A549 treated with GW870086 at 1 μM for 4 hours (cell line): ENCODE results near the gene CDH24. TPM values are rescaled to one million over a fixed set of nuclear protein-coding genes. Genes with fewer than 3 reads are reported as not detected.

ENCODE experiments used
- total RNA-seq: library from RNA; stranded (reverse); fragments of 200-300 nt; extraction: Qiagen RNA extraction; gene quantifications from 5 replicates; pipeline ENCODE4 v1.2.3, GENCODE V29; 2022; ENCODE audit warnings: low read depth

The CDH24 gene
- total RNA-seq = 3.0 to 4.5 TPM (median 4.3 TPM) in 5 replicates

GRCh38 chr14:23056956-23057756 is at the start of gene CDH24:
Gene CDH24 (minus strand): TSS chr14:23057520. CDS start chr14:23055733, 1,787 bp downstream.

GRCh38 chr14:23104591-23105347 is 47.4 kb upstream of the CDH24 start, which contains the start of gene CIROP:
Gene CIROP (minus strand): TSS chr14:23104989. CDS start chr14:23104920, 69 bp downstream.

GRCh38 chr14:23095196-23096108 is 38.1 kb upstream of the CDH24 start, which contains the start of gene C14orf119:
Gene C14orf119 (plus strand): TSS chr14:23095505. CDS start chr14:23097659, 2,154 bp downstream.

GRCh38 chr14:23094666-23095195 is 37.4 kb upstream of the CDH24 start, which contains the start of gene ACIN1:
Gene ACIN1 (minus strand): TSS chr14:23095136. CDS start chr14:23095112, 24 bp downstream.

GRCh38 chr14:23042162-23042965 is 15.0 kb downstream of the CDH24 start, which contains the start of gene PSMB11:
Gene PSMB11 (plus strand): TSS chr14:23042212. CDS start chr14:23042226, 14 bp downstream.

GRCh38 chr14:23034498-23035302 is 22.6 kb downstream of the CDH24 start, which contains the start of gene PSMB5:
Gene PSMB5 (minus strand): TSS chr14:23034900. CDS start chr14:23034881, 19 bp downstream.

GRCh38 chr14:23009939-23010726 is 47.2 kb downstream of the CDH24 start, which contains the start of gene C14orf93:
Gene C14orf93 (minus strand): TSS chr14:23010143. CDS start chr14:22999023, 11,120 bp downstream.

Other genes starting within 250 kb of the CDH24 start
- gene SLC7A7, start 242.1 kb downstream of the CDH24 start, total RNA-seq = 18.5 to 20.1 TPM (median 18.8 TPM) in 5 replicates
- 141 to 243 TPM (median 196 TPM) in 5 replicates for gene MRPL52, start 227.6 kb downstream of the CDH24 start, total RNA-seq
- gene MMP14, start 220.9 kb downstream of the CDH24 start, total RNA-seq = 0.45 to 0.86 TPM (median 0.57 TPM) in 5 replicates
- gene LRP10, start 185.8 kb downstream of the CDH24 start, total RNA-seq = 64.7 to 80.7 TPM (median 78.3 TPM) in 5 replicates
- 0.28 to 0.62 TPM (median 0.40 TPM) in 5 replicates for gene REM2, start 174.3 kb downstream of the CDH24 start, total RNA-seq
- 53.5 to 62.2 TPM (median 57.6 TPM) in 5 replicates for gene RBM23, start 138.4 kb downstream of the CDH24 start, total RNA-seq
- 102 to 112 TPM (median 109 TPM) in 5 replicates for gene PRMT5, start 128.1 kb downstream of the CDH24 start, total RNA-seq
- 35.8 to 39.0 TPM (median 37.2 TPM) in 5 replicates for gene HAUS4, start 100.4 kb downstream of the CDH24 start, total RNA-seq
- 29.2 to 36.9 TPM (median 32.6 TPM) in 5 replicates for gene AJUBA, start 75.0 kb downstream of the CDH24 start, total RNA-seq
- gene C14orf93, start 47.4 kb downstream of the CDH24 start, total RNA-seq = 2.3 to 3.7 TPM (median 3.5 TPM) in 5 replicates
- gene PSMB5, start 22.6 kb downstream of the CDH24 start, total RNA-seq = 298 to 333 TPM (median 316 TPM) in 5 replicates
- not detected in 5 replicates for gene PSMB11, start 15.3 kb downstream of the CDH24 start, total RNA-seq
- gene ACIN1, start 37.6 kb upstream of the CDH24 start, total RNA-seq = 90.7 to 99.8 TPM (median 94.7 TPM) in 5 replicates
- 82.2 to 117 TPM (median 99.3 TPM) in 5 replicates for gene C14orf119, start 38.0 kb upstream of the CDH24 start, total RNA-seq
- gene CIROP, start 47.5 kb upstream of the CDH24 start, total RNA-seq = not detected in 5 replicates
- not detected in 5 replicates for gene CEBPE, start 61.7 kb upstream of the CDH24 start, total RNA-seq
- gene SLC7A8, start 126.1 kb upstream of the CDH24 start, total RNA-seq = 0.82 to 2.4 TPM (median 1.2 TPM) in 5 replicates
- not detected in 5 replicates for gene RNF212B, start 180.4 kb upstream of the CDH24 start, total RNA-seq
- 5.4 to 9.4 TPM (median 8.3 TPM) in 5 replicates for gene HOMEZ, start 228.6 kb upstream of the CDH24 start, total RNA-seq
- gene PPP1R3E, start 245.3 kb upstream of the CDH24 start, total RNA-seq = 2.9 to 4.4 TPM (median 3.4 TPM) in 5 replicates
- gene BCL2L2, start 249.3 kb upstream of the CDH24 start, total RNA-seq = 14.6 to 20.4 TPM (median 18.5 TPM) in 5 replicates